Measurements from ENCODE around the gene TMBIM4. TPM values are rescaled to one million over a fixed set of nuclear protein-coding genes. Genes with fewer than 3 reads are reported as not detected.
A peak's percentile ranks its signal among the peaks of the same experiment; 100 is the strongest.

The TMBIM4 gene
- total RNA-seq (2013; cell fraction: nucleolus; rRNA removed) = 72.9 and 76.6 TPM in 2 replicates
- 38.8 and 54.2 TPM in 2 replicates for total RNA-seq (2014; rRNA removed)
- total RNA-seq (2014; rRNA removed; fragmentation: Illumina TruSeq; extraction: Trizol) = 45.8 and 49.8 TPM in 2 replicates
- total RNA-seq (2021) = 37.8 and 52.1 TPM in 2 replicates
- polyA plus RNA-seq (2011; ENCODE audit: low read depth) = 12.9 TPM
- 105 and 129 TPM in 2 replicates for polyA plus RNA-seq (2011; rRNA removed)
- polyA plus RNA-seq (2011; cell fraction: cytosol; rRNA removed) = 64.1 and 116 TPM in 2 replicates
- polyA plus RNA-seq (2011; cell fraction: nucleus; rRNA removed) = 33.5 and 63.2 TPM in 2 replicates
- 53.6 and 58.1 TPM in 2 replicates for polyA plus RNA-seq (2012)
- polyA plus RNA-seq (2014; fragmentation: Illumina TruSeq; extraction: Trizol) = 39.0 and 60.8 TPM in 2 replicates
- 100 to 1,000 TPM; 261 to 341 TPM for polyA plus RNA-seq (2014; fragmentation: Nextera tagmentation; extraction: Ambion mirVana)
- polyA plus RNA-seq (2014; rRNA removed) = 55.0 and 56.4 TPM in 2 replicates
- 100 to 1,000 TPM; 175 to 176 TPM for polyA plus RNA-seq (2016; fragmentation: Nextera tagmentation; extraction: Ambion mirVana)
- polyA minus RNA-seq (2011; rRNA and poly(A)+ RNA removed) = 22.7 and 31.3 TPM in 2 replicates
- polyA minus RNA-seq (2011; cell fraction: cytosol; rRNA and poly(A)+ RNA removed) = 19.1 and 32.4 TPM in 2 replicates
- 9.3 and 38.6 TPM in 2 replicates for polyA minus RNA-seq (2011; cell fraction: nucleus; rRNA and poly(A)+ RNA removed)
- percentile 85 among the genes with signal in this experiment for Bru-seq, nascent RNA
- percentile 86 among the genes with signal in this experiment for BruChase-seq, experiment 1, labeled RNA remaining after a 6-hour chase
- BruChase-seq, experiment 2, labeled RNA remaining after a 2-hour chase = percentile 84 among the genes with signal in this experiment
- long read RNA-seq, experiment 1, transcript TMBIM4-202 (7 exons, 2,952 nt) = major isoform, 42 of 46 reads
- long read RNA-seq, experiment 1, partial matches to known transcripts = 0 of 46 reads
- long read RNA-seq, experiment 1, other reads (novel, unspliced or antisense) = 2 of 46 reads
- long read RNA-seq, experiment 2, transcript TMBIM4-214 (7 exons, 876 nt) = minor isoform, 5 of 248 reads
- long read RNA-seq, experiment 2, transcript TMBIM4-202 (7 exons, 2,952 nt) = major isoform, 224 of 248 reads
- long read RNA-seq, experiment 2, partial matches to known transcripts = 0 of 248 reads
- long read RNA-seq, experiment 2, other reads (novel, unspliced or antisense) = 15 of 248 reads

- DNase-seq (ENCODE audit: low read depth, low spot score) (peak; percentile 77), ATAC-seq (peak; percentile 90), FAIRE-seq (no peak)
- RAD21 ChIA-PET (ENCODE audit: unreplicated experiment) = interaction anchor here (0.6 to 2.8 kb wide), 16 partner anchors 16 to 145 kb away, joined by 3 to 20 read pairs (median 4); partner anchors contain the start of genes HELB, IRAK3 and LLPH
- Histone ChIP-seq H3K36me3 (ENCODE audit: control insufficient read depth in 2 of 2, insufficient read depth in 2 of 2, low read length in 1 of 2) (peaks cover 0 to 6% of the 10 kb centered on the region in 2 experiments; a peak in 1 of 4 replicates), H2AFZ (ENCODE audit: control insufficient read depth, low read depth, low read length) (peak within 1 kb of the TSS; percentile 73), H4K20me1 (ENCODE audit: control insufficient read depth, insufficient read depth) (no peaks in the 10 kb centered on the region), H3K9ac (ENCODE audit: control insufficient read depth, insufficient read depth, low read length) (peak within 1 kb of the TSS; percentile 94), H3K4me2 (ENCODE audit: control insufficient read depth, insufficient read depth) (peak within 1 kb of the TSS; percentile 77), H3K9me3 (replicated peaks; ENCODE audit: control insufficient read depth, insufficient read depth, low read length) (peaks cover 19% of the 10 kb centered on the region), H3K27me3 (replicated peaks in 1 of 2; ENCODE audit: control insufficient read depth in 2 of 2, insufficient read depth in 2 of 2, low read length in 1 of 2) (no peaks in the 10 kb centered on the region), H3K4me1 (ENCODE audit: control insufficient read depth, insufficient read depth, low read length) (no peaks in the 10 kb centered on the region), H3K4me3 (peak within 1 kb of the TSS; percentile 62), H3K79me2 (ENCODE audit: control insufficient read depth, insufficient read depth, low read length) (peaks cover 37% of the 10 kb centered on the region), H3K27ac (ENCODE audit: control insufficient read depth, insufficient read depth) (peak within 1 kb of the TSS; percentile 99)
- TSS peak; percentile 94 for BruUV-seq (replicated peaks)
- intact Hi-C loops (cut with micrococcal nuclease; ENCODE audit: unreplicated experiment) (loop anchor here (1.0 to 10.0 kb wide), 5 partner anchors 21 to 1765 kb away; partner anchors contain the start of genes HELB, LLPH and XPOT), in situ Hi-C loops (cut with MboI) (loop anchor here (5.0 kb wide), 1 partner anchor 133 kb away; the partner anchor contains the start of gene HELB)
- CTCF ChIA-PET = interaction anchor here (0.7 to 2.6 kb wide), 19 partner anchors 10 to 239 kb away, joined by 3 to 20 read pairs (median 3); partner anchors contain the start of genes IRAK3 and LLPH
- POLR2A ChIA-PET = interaction anchor here (0.6 to 2.6 kb wide), 13 partner anchors 10 to 243 kb away, joined by 3 to 12 read pairs (median 4); partner anchors contain the start of genes HELB and LLPH
- under 1% methylated on average over 67 of the region's 67 CpGs for WGBS (ENCODE audit: insufficient coverage, insufficient replicate concordance, low lambda C conversion rate, missing lambda C conversion rate)
- SMC1A ChIA-PET (ENCODE audit: uncharacterized antibody, unreplicated experiment) = interaction anchor here (0.7 to 2.5 kb wide), 21 partner anchors 9 to 136 kb away, joined by 3 to 21 read pairs (median 6); partner anchors contain the start of genes HELB, IRAK3 and LLPH
- TF ChIP-seq KAT2A (conservative IDR thresholded peaks at IDR 0.05; ENCODE audit: control insufficient read depth, low read depth, low read length) (no peak), MTA2 (IDR thresholded peaks at IDR 0.05; ENCODE audit: low read depth) (0 out of 2 replicates have a peak, but pooled peaks have one; percentile 37), TAF1 (IDR thresholded peaks at IDR 0.05; ENCODE audit: borderline replicate concordance, low read depth, low read length) (peak; percentile 59; the same call in 1 of the 2 replicates), CHD4 (IDR thresholded peaks at IDR 0.05) (no peak), BCL3 (IDR thresholded peaks at IDR 0.05; ENCODE audit: borderline replicate concordance, insufficient read depth, low read depth, low read length, poor library complexity, severe bottlenecking) (peak; percentile 12), DPF2 (IDR thresholded peaks at IDR 0.05) (peak; percentile 92), WRNIP1 (IDR thresholded peaks at IDR 0.05; ENCODE audit: borderline replicate concordance, low read depth, low read length) (no peak), SKIL (IDR thresholded peaks at IDR 0.05; ENCODE audit: low read depth, poor library complexity, severe bottlenecking) (no peak), SMAD1 (IDR thresholded peaks at IDR 0.05; ENCODE audit: low read depth, partially characterized antibody) (peak; percentile 40), RCOR1 (conservative IDR thresholded peaks at IDR 0.05; ENCODE audit: low read depth, low read length) (no peak), MEF2B (IDR thresholded peaks at IDR 0.05; ENCODE audit: partially characterized antibody, poor library complexity, severe bottlenecking) (peak; percentile 81)
- TF ChIP-seq, protein P1, sequence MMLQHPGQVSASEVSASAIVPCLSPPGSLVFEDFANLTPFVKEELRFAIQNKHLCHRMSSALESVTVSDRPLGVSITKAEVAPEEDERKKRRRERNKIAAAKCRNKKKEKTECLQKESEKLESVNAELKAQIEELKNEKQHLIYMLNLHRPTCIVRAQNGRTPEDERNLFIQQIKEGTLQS (IDR thresholded peaks at IDR 0.05; ENCODE audit: borderline replicate concordance, extremely low read depth, low read depth, low read length) = no peak
Observed at GRCh38 chr12:66169221-66170170, at the start of gene TMBIM4. TMBIM4 (minus strand) TSS chr12:66169996; CDS start chr12:66169951, 45 bp downstream.

Measured in GM12878 (cell line).